Body of pancreas (tissue), 4 donors: ENCODE data around the gene SLC9A3. TPM values are rescaled to one million over a fixed set of nuclear protein-coding genes. Genes with fewer than 3 reads are reported as not detected.

Experiments used
- ATAC-seq: fragments of 150-250 bp; one replicate; pipeline ENCODE4 v1.9.1; 2016
- DNase-seq, 4 donors: peaks; one replicate each; pipeline ENCODE4 v3.0.0-alpha.2; 2019
- H3K27ac ChIP-seq, 4 donors: fragments of 200-600 bp; sonication (generic); 1 replicate in 3 of 4; 2 replicates in 1 of 4; pipeline versions ENCODE4 v1.5.1 to v1.6.1; 2016 to 2019; ENCODE audit warnings: mild to moderate bottlenecking in 1 of 4, mixed read lengths in 1 of 4, moderate library complexity in 1 of 4
- H3K27me3 ChIP-seq, 2 donors: fragments of 200-600 bp; sonication (generic); one replicate each; pipeline ENCODE4 v1.6.0; 2016; ENCODE audit warnings: mild to moderate bottlenecking in 1 of 2
- H3K36me3 ChIP-seq, 2 donors: fragments of 200-600 bp; sonication (generic); replicated peaks in 1 of 2; 2 replicates each; pipeline ENCODE4 v1.5.1; 2016; ENCODE audit warnings: low read depth in 2 of 2; ENCODE audit not compliant: insufficient read depth in 1 of 2
- H3K4me1 ChIP-seq: fragments of 200-600 bp; sonication (generic); one replicate; pipeline ENCODE4 v1.6.0; 2016
- H3K4me3 ChIP-seq, 2 donors: fragments of 200-600 bp; sonication (generic); 1 replicate in 1 of 2; 2 replicates in 1 of 2; pipeline ENCODE4 v1.5.1; 2016 to 2019
- H3K9me3 ChIP-seq, 3 donors: fragments of 200-600 bp; sonication (generic); 1 replicate in 2 of 3; 2 replicates in 1 of 3; pipeline ENCODE4 v1.5.1; 2016
- POLR2A ChIP-seq, 3 donors: fragments of 450-650 bp; IDR thresholded peaks; one replicate each; pipeline ENCODE4 v1.6.1; 2016; ENCODE audit warnings: antibody characterized with exemption in 3 of 3, mild to moderate bottlenecking in 2 of 3
- WGBS, 2 donors: methylation state at CpG; one replicate each; pipeline ENCODE4 v1.1.5; 2017; 5-methylcytosine and 5-hydroxymethylcytosine counted together
- intact Hi-C: fragments of 100-400 bp; cut with DNase I; formaldehyde crosslinking; loops from one replicate; pipeline ENCODE4 v1.15.1; 2023
- total RNA-seq, 2 donors: library from RNA; depleted of rRNA; stranded (reverse); fragments of >200 nt; gene quantifications; one replicate each; pipeline ENCODE4 v1.1.0, GENCODE V29; 2016
- TF ChIP-seq, protein P1 (sequence below), 7 experiments: fragments of 450-650 bp in 4 of 7; fragments of 200-600 bp in 3 of 7; sonication (generic) in 3 of 7; IDR thresholded peaks; one replicate each; pipeline ENCODE4 v1.5.1; 2016 to 2019; ENCODE audit warnings: antibody characterized with exemption in 7 of 7

The SLC9A3 gene
- total RNA-seq, 2 donors from 2014 or later = 2.0 to 4.7 TPM

DNA sequence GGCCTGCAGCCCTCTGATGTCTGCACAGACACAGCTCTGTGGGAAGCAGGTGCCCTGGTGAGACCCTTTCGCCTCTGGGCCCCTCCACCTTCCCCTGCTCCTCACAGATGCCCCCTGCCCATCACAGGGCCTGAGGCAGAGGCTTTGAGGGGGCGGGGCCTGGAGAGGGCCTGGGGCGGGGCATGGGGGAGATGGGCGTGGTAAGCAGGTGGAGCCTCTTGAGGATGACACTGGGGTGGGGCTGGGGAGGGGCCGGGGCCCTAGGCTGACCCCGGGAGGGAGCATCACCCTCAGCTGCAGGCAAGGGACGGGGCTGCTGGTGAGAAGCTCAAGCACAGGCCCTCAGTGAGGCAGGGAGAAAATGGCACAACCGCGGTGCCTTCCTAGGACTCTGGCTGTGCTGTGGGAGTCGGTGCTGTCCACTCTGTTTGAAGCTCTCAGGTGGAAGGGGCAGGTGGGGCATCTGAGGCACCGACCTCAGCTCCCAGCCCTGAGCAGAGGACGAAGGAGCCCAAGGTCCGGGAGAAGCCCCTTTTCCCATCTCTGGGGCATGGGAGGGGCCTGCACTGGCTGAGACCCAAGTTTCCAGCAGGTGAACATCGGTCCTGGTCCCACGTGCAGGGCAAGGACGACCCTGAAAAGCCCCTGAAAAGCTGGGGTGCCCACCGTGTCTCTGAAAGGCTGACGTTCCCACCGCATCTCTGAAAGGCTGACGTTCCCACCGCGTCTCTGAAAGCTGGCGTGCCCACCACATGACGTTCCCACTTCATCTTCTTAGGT, 17.5 kb upstream of the SLC9A3 start:
- H3K36me3 ChIP-seq = no peaks in the 10 kb centered on the region
- no peak overlapping the region for H3K4me3 ChIP-seq
- H3K4me1 ChIP-seq = peaks cover 17% of the 10 kb centered on the region
- ATAC-seq = no peak
- no peaks in the 10 kb centered on the region for H3K9me3 ChIP-seq
- intact Hi-C loops = no loop called here
- peaks cover 0 to 5% of the 10 kb centered on the region in 2 donors for H3K27me3 ChIP-seq
- no peak overlapping the region for H3K27ac ChIP-seq
- WGBS, 2 donors = 68 to 76% methylated on average over 18 to 23 of the region's 24 CpGs
- peak in 3 of 4 donors; percentile 4 to 8 (median 6) for DNase-seq
- TF ChIP-seq, protein P1, sequence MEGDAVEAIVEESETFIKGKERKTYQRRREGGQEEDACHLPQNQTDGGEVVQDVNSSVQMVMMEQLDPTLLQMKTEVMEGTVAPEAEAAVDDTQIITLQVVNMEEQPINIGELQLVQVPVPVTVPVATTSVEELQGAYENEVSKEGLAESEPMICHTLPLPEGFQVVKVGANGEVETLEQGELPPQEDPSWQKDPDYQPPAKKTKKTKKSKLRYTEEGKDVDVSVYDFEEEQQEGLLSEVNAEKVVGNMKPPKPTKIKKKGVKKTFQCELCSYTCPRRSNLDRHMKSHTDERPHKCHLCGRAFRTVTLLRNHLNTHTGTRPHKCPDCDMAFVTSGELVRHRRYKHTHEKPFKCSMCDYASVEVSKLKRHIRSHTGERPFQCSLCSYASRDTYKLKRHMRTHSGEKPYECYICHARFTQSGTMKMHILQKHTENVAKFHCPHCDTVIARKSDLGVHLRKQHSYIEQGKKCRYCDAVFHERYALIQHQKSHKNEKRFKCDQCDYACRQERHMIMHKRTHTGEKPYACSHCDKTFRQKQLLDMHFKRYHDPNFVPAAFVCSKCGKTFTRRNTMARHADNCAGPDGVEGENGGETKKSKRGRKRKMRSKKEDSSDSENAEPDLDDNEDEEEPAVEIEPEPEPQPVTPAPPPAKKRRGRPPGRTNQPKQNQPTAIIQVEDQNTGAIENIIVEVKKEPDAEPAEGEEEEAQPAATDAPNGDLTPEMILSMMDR (IDR thresholded peaks at IDR 0.05) = no peak
- no peak for TF ChIP-seq POLR2A (IDR thresholded peaks at IDR 0.05)

DNA sequence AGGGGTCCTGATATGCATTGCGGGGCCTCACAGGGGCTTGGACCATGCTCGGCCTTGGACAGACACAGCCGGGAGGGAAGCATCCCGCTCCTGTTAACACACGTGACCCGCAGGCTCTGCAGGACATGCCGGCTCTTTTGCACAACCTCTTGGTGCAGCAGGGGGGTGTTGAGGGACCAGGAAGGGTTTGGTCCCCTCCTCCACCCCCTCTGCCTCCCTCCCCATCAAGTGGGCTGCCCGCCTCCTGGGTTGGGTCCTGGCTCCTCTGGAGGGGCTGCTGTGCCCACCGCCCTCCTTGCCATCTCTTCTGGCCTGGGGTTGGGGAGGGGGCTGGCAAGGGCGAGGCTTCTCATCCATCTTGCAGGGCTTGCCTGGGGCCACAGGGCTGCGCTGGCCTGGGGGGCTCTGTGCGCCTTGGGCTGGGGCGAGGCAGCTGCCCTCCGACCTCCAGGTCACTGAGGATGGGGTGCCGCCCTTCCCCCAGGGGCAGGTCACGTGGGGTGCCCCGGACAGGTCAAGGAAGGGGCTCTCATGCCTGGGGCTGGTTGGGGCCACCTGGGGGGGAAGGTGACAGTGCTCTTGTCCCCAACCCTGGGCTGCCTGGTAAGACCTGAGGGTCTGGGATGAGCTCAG, 16.8 kb upstream of the SLC9A3 start:
- 40 to 62% methylated on average over 1 to 17 of the region's 17 CpGs for WGBS, 2 donors
- Histone ChIP-seq H3K36me3 (no peaks in the 10 kb centered on the region), H3K27me3 (peaks cover 0 to 5% of the 10 kb centered on the region in 2 donors), H3K4me1 (peaks cover 17% of the 10 kb centered on the region), H3K9me3 (no peaks in the 10 kb centered on the region), H3K4me3 (no peak overlapping the region), H3K27ac (no peak overlapping the region)
- ATAC-seq (no peak), DNase-seq (peak in 3 of 4 donors; percentile 2 to 9 (median 7))
- TF ChIP-seq, protein P1 (IDR thresholded peaks at IDR 0.05) = no peak
- no peak for TF ChIP-seq POLR2A (IDR thresholded peaks at IDR 0.05)
- intact Hi-C loops = no loop called here

DNA sequence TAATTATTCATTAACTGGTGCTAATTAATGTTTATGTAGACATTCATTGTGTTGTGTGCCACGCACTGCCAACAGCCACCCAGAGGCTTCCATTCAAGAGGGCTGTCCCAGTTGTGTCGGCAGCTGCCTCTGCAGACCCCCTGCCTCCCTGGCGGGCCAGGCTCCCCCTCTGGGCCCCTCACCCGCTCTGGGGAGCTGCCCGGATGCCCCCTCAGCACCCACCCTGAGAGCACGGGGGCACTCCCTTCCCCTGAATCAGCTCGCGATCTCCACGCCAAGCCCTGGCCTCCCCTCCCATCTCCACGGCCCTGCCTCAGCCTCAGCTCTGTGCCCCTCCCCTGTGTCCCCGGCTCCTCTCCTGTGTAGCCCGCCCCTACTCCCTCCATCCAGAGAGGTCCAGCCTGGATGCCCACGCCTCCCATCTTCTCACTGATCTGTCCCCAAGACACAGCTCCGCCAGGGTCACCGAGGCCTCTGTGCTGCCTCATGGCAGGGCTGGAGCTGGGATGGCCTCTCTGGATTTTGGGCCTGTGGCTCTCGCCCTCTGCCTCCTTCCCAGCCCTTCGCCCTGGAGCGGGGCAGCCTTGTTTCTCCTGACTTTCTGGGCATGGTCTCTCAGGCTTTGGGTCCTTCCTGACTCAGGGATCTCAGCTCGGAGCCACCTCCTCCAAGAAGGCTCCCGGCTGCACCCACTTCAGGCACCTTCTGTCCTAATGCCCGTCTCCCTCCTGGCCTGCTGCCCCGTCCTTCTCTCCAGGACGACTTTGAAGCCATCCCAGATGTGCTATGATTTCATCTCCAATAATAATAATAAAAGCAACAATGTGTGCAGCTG, 16.0 kb upstream of the SLC9A3 start:
- WGBS, 2 donors = 33 to 42% methylated on average over 11 to 22 of the region's 23 CpGs
- H3K27ac ChIP-seq = no peak overlapping the region
- H3K9me3 ChIP-seq = no peaks in the 10 kb centered on the region
- H3K4me1 ChIP-seq = peaks cover 17% of the 10 kb centered on the region
- intact Hi-C loops = no loop called here
- TF ChIP-seq POLR2A (IDR thresholded peaks at IDR 0.05) = no peak
- TF ChIP-seq, protein P1 (IDR thresholded peaks at IDR 0.05) = no peak
- DNase-seq (peak in 3 of 4 donors; percentile 7 to 17 (median 11)), ATAC-seq (peak; percentile 54)
- H3K36me3 ChIP-seq = no peaks in the 10 kb centered on the region
- H3K27me3 ChIP-seq = peaks cover 0 to 5% of the 10 kb centered on the region in 2 donors
- no peak overlapping the region for H3K4me3 ChIP-seq

DNA sequence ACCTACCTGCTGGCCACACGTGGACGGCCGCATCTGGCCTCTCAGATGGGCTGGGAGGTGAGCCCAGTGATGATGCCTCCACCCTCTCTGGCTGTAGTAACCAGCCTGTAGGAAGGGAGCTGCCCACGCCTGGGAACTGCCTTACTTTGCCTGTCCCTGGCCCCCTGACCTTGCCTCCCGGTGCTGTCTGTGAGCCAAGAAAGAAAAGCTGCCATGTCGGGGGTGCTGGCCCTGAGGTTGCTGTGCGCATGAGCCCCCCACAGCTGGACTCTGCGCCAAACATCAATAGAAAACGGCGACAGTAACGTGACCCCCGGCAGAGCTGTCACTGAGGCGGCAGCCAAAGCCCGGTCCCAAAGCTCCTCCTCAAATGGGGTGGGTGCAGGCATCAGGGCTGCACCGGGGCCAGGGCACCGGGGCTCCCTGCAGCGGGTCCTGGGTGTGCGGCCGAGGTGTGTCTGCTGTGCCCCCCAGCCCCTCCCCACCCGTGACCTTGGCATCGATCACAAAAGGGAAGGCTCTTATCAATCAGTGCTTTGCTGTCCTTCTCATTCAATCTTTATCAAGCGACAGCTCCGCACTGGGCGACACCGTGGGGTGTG, 15.3 kb upstream of the SLC9A3 start:
- no peak for TF ChIP-seq POLR2A (IDR thresholded peaks at IDR 0.05)
- TF ChIP-seq, protein P1 (IDR thresholded peaks at IDR 0.05) = no peak
- no peak overlapping the region for H3K4me3 ChIP-seq
- no peaks in the 10 kb centered on the region for H3K36me3 ChIP-seq
- H3K9me3 ChIP-seq = no peaks in the 10 kb centered on the region
- H3K27ac ChIP-seq = no peak overlapping the region
- intact Hi-C loops = no loop called here
- DNase-seq = peak in 2 of 4 donors; percentile 14 to 15
- peaks cover 17% of the 10 kb centered on the region for H3K4me1 ChIP-seq
- peaks cover 0 to 5% of the 10 kb centered on the region in 2 donors for H3K27me3 ChIP-seq
- WGBS, 2 donors = 0 to 15% methylated on average over 4 to 25 of the region's 25 CpGs
- peak; percentile 38 for ATAC-seq
